ENCODE measurements around the gene ZMYND12. TPM values are rescaled to one million over a fixed set of nuclear protein-coding genes. Genes with fewer than 3 reads are reported as not detected.

ZMYND12 gene
- total RNA-seq, 1 donor from 2014 or later: 0.46 TPM

DNA sequence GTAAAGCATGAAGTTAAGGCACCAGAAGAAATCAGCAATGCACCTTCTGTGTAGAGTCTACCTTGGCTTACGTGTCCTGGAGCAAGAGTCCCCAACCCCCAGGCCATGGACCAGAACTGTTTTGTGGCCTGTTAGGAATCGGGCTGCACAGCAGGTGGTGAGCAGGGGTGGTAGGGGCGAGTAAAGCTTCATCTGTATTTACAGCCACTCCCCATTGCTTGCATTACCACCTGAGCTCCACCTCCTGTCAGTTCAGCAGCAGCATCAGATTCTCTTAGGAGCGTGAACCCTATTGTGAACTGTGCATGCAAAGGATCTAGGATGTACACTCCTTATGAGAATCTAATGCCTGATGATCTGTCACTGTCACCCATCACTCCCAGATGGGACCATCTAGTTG, 21.5 kb downstream of the ZMYND12 start:
- no peak overlapping the region for H3K4me3 ChIP-seq (ENCODE audit: low read depth, low read length)
- TF ChIP-seq CTCF (IDR thresholded peaks at IDR 0.05; ENCODE audit: insufficient read depth, low read length, poor library complexity, severe bottlenecking): no peak
- no peak for DNase-seq (ENCODE audit: low read depth)
- H3K36me3 ChIP-seq (ENCODE audit: control insufficient read depth, insufficient read depth, low read length): no peaks in the 10 kb centered on the region
- no peaks in the 10 kb centered on the region for H3K27me3 ChIP-seq (ENCODE audit: control insufficient read depth, insufficient read depth, low read length)

DNA sequence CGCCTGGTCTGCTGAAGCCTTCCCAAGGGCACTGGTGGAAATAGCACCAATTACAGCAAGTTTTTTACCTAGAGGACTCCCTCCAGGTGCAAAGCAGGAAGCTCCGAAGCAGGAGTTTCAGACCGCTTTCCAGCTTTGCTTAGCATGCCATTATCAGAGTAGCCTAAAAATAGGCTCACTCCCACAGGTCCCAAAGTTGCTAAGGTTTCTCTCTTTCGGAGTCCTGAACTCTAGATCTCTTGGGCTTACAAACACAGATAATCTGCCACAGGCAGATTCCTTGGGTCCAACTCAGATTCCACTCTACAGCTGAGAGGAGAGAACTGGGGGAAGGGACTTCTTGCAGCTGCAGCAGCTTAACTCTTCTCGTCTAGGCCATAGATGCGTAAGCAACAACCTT, 22.5 kb downstream of the ZMYND12 start:
- Histone ChIP-seq H3K36me3 (ENCODE audit: control insufficient read depth, insufficient read depth, low read length) (no peaks in the 10 kb centered on the region), H3K4me3 (ENCODE audit: low read depth, low read length) (no peak overlapping the region), H3K27me3 (ENCODE audit: control insufficient read depth, insufficient read depth, low read length) (no peaks in the 10 kb centered on the region)
- TF ChIP-seq CTCF (IDR thresholded peaks at IDR 0.05; ENCODE audit: insufficient read depth, low read length, poor library complexity, severe bottlenecking): no peak
- DNase-seq (ENCODE audit: low read depth): no peak

GRCh38 chr1:42432714-42433113, 23.1 kb downstream of the ZMYND12 start:
- Histone ChIP-seq H3K4me3 (ENCODE audit: low read depth, low read length) (no peak overlapping the region), H3K36me3 (ENCODE audit: control insufficient read depth, insufficient read depth, low read length) (no peaks in the 10 kb centered on the region), H3K27me3 (ENCODE audit: control insufficient read depth, insufficient read depth, low read length) (no peaks in the 10 kb centered on the region)
- no peak for DNase-seq (ENCODE audit: low read depth)
- TF ChIP-seq CTCF (IDR thresholded peaks at IDR 0.05; ENCODE audit: insufficient read depth, low read length, poor library complexity, severe bottlenecking): no peak

- Histone ChIP-seq H3K4me3 (ENCODE audit: low read depth, low read length) (no peak overlapping the region), H3K36me3 (ENCODE audit: control insufficient read depth, insufficient read depth, low read length) (no peaks in the 10 kb centered on the region), H3K27me3 (ENCODE audit: control insufficient read depth, insufficient read depth, low read length) (no peaks in the 10 kb centered on the region)
- no peak for TF ChIP-seq CTCF (IDR thresholded peaks at IDR 0.05; ENCODE audit: insufficient read depth, low read length, poor library complexity, severe bottlenecking)
- no peak for DNase-seq (ENCODE audit: low read depth)
These were observed 24.3 kb downstream of the ZMYND12 start for GRCh38 chr1:42431514-42431913.

DNA sequence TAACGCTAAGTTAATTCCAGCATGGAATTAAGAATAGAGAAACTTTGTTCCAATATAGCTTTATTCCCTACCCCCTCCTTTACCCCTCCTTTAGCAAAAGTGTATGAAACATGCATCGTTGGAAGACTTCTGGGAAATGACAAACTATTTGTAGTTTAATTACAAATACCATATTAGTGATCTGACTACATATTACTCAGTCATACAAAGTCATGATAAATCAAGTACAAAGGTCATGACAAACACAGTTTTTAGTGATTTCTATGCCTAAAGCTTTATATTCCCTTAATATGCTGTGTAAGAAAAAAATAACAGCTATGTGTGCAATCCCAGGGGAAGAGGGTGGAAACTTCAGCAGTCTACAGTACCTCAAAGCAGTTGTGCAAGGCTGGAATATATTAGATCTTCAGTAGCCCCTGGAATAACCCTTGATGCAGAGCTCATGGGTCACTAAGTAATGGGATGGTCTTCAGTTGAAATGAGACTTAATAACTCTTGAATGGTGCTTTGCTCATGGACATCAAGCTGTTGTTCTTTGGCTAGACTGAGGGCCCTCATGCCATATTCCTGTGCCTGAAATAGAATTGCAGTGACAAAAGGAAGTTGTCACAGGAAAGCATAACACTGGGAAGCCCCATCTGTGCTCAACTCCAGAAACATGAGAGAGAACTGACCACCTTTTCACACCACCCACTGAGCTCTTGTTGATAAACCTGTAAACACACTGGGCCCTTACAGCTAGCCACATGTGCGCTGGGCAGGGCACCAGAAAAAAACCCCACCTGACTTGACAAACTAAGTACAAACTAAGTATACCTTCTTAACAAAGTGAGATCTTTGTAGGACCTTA, 25.3 kb downstream of the ZMYND12 start:
- no peak for DNase-seq (ENCODE audit: low read depth)
- Histone ChIP-seq H3K4me3 (ENCODE audit: low read depth, low read length) (no peak overlapping the region), H3K27me3 (ENCODE audit: control insufficient read depth, insufficient read depth, low read length) (no peaks in the 10 kb centered on the region), H3K36me3 (ENCODE audit: control insufficient read depth, insufficient read depth, low read length) (no peaks in the 10 kb centered on the region)
- no peak for TF ChIP-seq CTCF (IDR thresholded peaks at IDR 0.05; ENCODE audit: insufficient read depth, low read length, poor library complexity, severe bottlenecking)

DNA sequence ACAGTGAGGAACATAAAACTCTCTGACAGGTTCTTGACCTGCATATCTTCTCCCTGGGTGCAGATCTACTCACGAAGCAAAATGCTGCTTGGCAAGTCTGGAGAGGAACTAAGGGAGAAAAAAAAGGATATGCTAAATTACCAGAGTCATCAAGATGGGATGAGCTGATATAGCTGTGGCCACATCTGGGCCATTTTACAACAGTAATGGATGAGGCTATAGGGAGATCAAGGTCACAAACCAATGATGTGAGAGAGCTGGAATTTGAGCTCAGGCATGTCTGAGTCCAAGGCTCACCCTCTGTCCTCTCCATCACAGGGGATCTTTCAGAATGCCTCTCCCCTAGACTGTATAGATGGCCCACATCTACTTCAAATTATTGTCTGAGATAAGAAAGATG, 26.2 kb downstream of the ZMYND12 start:
- TF ChIP-seq CTCF (IDR thresholded peaks at IDR 0.05; ENCODE audit: insufficient read depth, low read length, poor library complexity, severe bottlenecking): no peak
- DNase-seq (ENCODE audit: low read depth): no peak
- no peak overlapping the region for H3K4me3 ChIP-seq (ENCODE audit: low read depth, low read length)
- no peaks in the 10 kb centered on the region for H3K36me3 ChIP-seq (ENCODE audit: control insufficient read depth, insufficient read depth, low read length)
- no peaks in the 10 kb centered on the region for H3K27me3 ChIP-seq (ENCODE audit: control insufficient read depth, insufficient read depth, low read length)

Measured in kidney epithelial cell (primary cell).